Measurements from ENCODE around the gene EMD. TPM values are rescaled to one million over a fixed set of nuclear protein-coding genes. Genes with fewer than 3 reads are reported as not detected.

EMD gene
- total and polyA plus RNA-seq, 2 donors (not counting 1 experiment from before 2014, with no cell fraction given) = 81.7 to 132 TPM

GRCh38 chrX:154368630-154369448 lies 10.3 kb upstream of the EMD start:
- H3K36me3 ChIP-seq (replicated peaks in 1 of 2; ENCODE audit: control extremely low read depth in 1 of 2, control insufficient read depth in 1 of 2, extremely low read depth in 1 of 2, insufficient read depth in 2 of 2, low read length in 1 of 2) = peaks cover 0 to 42% of the 10 kb centered on the region in 2 experiments
- H2AFZ ChIP-seq (ENCODE audit: insufficient read depth, low read depth, low read length, poor library complexity, severe bottlenecking) = no peak overlapping the region
- peak overlapping the region; percentile 80 for H3K4me2 ChIP-seq (replicated peaks; ENCODE audit: low read depth, low read length, poor library complexity, severe bottlenecking)
- no peaks in the 10 kb centered on the region for H3K9me3 Mint-ChIP-seq (ENCODE audit: insufficient read depth)
- no peaks in the 10 kb centered on the region for H3K9me3 ChIP-seq (ENCODE audit: control extremely low read depth in 1 of 3, control insufficient read depth in 2 of 3, insufficient read depth in 1 of 3, low read length in 2 of 3)
- DNase-seq (peak; percentile 93), ATAC-seq (ENCODE audit: low read depth) (peak; percentile 52)
- H3K79me2 ChIP-seq (ENCODE audit: control insufficient read depth, insufficient read depth, low read length) = peaks cover 54% of the 10 kb centered on the region
- no peak for TF ChIP-seq EZH2 (IDR thresholded peaks at IDR 0.05; ENCODE audit: borderline replicate concordance, insufficient read depth, low read depth, low read length, poor library complexity, severe bottlenecking)
- no peak for TF ChIP-seq CTCF (IDR thresholded peaks at IDR 0.05)
- peak overlapping the region; percentile 11 to 81 (median 75) for H3K4me3 ChIP-seq (ENCODE audit: control extremely low read depth in 1 of 5, extremely low read depth in 1 of 5, insufficient read depth in 1 of 5, low read depth in 2 of 5, low read length in 4 of 5)
- CTCF ChIA-PET = no interaction called here
- H3K27ac Mint-ChIP-seq = peak overlapping the region; percentile 88
- POLR2A ChIA-PET = interaction anchor here (0.6 to 2.5 kb wide), 8 partner anchors 9 to 425 kb away, joined by 3 to 14 read pairs (median 5); partner anchors contain the start of genes EMD and RPL10
- peak overlapping the region; percentile 86 to 90 for H3K27ac ChIP-seq (ENCODE audit: low read length in 2 of 2)
- H3K27me3 ChIP-seq (replicated peaks in 1 of 4; ENCODE audit: control extremely low read depth in 1 of 4, control insufficient read depth in 3 of 4, insufficient read depth in 4 of 4, low read length in 3 of 4) = no peaks in the 10 kb centered on the region
- H3K9ac ChIP-seq (ENCODE audit: low read length) = peak overlapping the region; percentile 73
- peak overlapping the region; percentile 80 for H3K4me3 Mint-ChIP-seq
- peaks cover 27% of the 10 kb centered on the region for H4K20me1 ChIP-seq (ENCODE audit: control insufficient read depth, insufficient read depth, low read length, poor library complexity, severe bottlenecking)
- no peaks in the 10 kb centered on the region for H3K27me3 Mint-ChIP-seq
- H3K4me1 ChIP-seq (ENCODE audit: control insufficient read depth in 2 of 2, insufficient read depth in 2 of 2, low read length in 2 of 2) = peaks cover 22 to 44% of the 10 kb centered on the region in 2 donors
- intact Hi-C loops (cut with micrococcal nuclease) = no loop called here
- H3K4me1 Mint-ChIP-seq = peaks cover 20% of the 10 kb centered on the region
- 17% methylated on average over 2 of the region's 16 CpGs for WGBS (ENCODE audit: insufficient coverage)

Measured in B cell (primary cell).